ENCODE results near the gene MET.
A peak's percentile ranks its signal among the peaks of the same experiment; 100 is the strongest.
"Not testable (repeated sequence)": the region's sequence is repeated elsewhere in the genome, so short reads cannot be mapped to it uniquely, and the experiment has no call there.

The MET gene

DNA sequence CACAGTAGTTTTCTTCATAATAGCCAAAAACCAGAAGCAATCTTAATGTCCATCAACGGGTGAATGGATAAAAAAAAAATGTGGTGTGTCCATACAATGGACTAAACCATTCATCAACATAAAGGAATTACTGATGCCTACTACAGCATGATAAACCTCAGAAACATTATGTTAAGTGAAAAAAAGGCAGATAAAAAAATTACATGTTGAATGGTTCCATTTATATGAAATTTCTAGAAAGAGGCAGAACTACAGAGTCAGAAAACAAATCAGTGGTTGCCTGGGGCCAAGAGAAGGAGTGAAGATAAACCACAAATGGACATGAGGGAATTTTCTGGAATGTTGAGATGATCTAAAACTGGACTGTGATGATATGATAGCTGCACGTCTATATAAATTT, 115.9 kb downstream of the MET start:
- DNase-seq: no peak

DNA sequence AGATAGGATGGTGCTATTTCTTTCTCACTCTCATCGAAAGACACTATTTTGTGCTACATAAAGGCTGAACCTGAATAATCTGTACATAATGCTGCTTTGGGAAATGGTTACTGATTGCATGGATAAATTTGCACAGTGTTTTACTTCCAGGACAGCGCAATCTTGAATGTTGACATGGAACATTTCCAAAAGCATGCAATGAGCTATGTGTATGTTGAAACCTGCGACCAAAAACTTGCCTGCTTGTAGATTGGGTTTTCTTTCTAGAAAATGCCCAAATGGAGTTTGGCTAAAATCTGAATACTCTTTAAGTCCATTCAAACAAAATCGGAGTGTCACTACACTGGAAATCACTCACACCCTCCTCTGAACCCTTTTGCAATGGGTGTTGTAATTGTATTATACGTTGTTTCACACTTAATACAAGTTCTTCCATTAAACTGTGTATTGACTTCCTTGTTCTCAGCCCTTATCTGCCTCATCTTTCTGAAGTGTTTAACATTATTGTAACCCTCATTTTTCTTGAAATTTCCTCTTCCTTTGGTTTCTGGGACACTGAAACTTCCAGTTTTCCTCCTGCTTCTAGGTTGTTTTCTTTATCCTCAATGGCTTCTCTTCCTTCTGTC, 116.7 kb downstream of the MET start:
- no peak for DNase-seq

DNA sequence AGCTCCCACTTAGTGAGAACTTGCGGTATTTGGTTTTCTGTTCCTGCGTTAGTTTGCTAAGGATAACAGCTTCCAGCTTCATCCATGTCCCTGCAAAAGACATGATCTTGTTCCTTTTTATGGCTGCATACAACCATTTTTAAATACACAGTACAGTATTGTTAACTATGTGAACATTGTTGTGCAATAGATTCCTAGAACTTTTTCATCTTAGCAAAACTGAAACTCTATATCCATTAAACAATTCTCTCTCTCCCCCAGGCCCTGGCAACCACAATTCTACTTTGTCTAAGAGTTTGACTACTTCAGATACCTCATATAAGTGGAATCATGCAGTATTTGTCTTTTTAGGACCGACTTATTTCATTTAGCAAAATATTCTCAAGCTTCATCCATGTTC, 118.0 kb downstream of the MET start:
- no peak for DNase-seq

DNA sequence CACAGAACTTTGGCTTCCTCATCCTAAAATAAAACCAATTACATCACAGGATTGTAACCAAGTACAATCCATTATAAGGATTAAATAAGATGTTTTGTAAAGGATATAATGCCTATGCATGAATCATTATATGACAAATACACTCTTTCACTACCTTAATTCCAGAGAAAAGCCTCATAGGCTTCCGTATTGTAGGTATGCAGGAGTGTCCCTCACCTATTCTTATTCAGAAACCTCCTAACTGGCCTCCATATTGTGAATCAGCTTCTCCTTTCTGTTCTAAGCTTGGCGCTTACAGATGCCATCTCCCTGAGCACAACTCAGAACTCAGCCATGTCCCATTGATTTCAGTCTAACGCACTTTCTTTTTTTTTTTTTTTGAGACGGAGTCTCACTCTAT, 120.8 kb downstream of the MET start:
- DNase-seq: no peak

DNA sequence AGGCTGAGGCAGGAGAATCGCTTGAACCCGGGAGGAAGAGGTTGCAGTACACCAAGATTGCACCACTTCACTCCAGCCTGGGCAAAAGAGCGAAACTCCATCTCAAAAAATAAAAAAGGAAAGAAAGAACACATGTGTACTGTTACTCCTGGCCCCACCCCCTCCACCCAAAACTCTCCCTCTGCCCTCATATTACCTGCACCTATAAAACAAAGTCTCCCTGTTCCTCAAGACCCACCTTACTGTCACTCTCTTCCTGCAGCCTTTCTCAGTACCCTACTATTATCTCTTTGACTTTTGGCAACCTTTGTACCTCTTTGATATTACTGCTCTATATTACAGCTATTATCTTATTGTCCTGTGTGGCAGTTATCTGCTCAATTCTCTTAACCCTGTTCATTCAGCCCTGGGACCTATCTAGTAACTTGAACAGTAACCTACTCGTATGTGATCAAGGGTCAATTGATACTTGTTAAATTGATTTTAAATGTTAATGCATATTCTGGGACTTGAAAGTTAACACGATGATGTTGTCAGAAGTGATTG, 121.9 kb downstream of the MET start:
- DNase-seq: no peak

DNA sequence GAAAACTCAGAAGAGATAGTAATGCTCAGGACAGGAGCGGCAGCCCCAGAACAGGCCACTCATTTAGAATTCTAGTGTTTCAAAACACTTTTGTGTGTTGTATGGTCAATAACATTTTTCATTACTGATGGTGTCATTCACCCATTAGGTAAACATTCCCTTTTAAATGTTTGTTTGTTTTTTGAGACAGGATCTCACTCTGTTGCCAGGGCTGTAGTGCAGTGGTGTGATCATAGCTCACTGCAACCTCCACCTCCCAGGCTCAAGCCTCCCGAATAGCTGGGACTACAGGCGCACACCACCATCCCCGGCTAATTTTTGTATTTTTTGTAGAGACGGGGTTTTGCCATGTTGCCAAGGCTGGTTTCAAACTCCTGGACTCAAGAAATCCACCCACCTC, 124.5 kb downstream of the MET start:
- no peak for DNase-seq

DNA sequence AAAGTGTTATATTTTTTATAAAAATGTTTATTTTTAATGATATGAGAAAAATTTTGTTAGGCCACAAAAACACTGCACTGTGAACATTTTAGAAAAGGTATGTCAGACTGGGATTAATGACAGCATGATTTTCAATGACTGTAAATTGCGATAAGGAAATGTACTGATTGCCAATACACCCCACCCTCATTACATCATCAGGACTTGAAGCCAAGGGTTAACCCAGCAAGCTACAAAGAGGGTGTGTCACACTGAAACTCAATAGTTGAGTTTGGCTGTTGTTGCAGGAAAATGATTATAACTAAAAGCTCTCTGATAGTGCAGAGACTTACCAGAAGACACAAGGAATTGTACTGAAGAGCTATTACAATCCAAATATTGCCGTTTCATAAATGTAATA, 125.6 kb downstream of the MET start:
- DNase-seq: no peak

DNA sequence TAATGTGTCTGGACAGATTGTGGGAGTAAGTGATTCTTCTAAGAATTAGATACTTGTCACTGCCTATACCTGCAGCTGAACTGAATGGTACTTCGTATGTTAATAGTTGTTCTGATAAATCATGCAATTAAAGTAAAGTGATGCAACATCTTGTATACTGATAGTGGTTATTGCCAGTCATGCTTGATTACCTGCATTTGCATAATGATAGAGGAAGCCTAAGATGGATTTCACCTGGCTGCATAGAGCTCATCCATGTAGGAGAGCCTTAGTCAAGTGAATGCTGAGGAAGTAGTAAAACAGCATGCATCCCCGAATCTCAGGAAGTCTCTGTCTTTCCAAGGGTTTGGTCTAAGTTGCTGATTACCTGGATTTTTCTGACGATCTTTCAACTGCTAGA, 126.2 kb downstream of the MET start:
- DNase-seq: no peak

DNA sequence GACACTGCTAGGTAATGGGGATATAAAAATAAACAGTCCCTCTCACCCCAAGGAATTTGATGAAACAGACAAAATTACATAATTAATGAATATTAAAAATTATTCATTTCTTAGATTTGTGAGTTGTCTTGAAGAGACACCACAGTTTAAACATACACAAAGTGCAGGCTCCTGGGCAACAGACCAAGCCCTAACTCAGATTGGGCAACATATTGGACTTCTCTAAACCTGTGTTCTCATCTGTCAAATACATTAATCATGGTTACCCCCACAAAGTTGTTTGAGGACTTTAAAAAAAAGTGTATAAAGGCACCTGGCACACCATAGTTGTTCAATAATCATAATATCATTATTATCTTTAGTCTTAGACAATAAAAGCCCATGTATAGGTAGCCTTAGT, 127.9 kb downstream of the MET start:
- no peak for DNase-seq

DNA sequence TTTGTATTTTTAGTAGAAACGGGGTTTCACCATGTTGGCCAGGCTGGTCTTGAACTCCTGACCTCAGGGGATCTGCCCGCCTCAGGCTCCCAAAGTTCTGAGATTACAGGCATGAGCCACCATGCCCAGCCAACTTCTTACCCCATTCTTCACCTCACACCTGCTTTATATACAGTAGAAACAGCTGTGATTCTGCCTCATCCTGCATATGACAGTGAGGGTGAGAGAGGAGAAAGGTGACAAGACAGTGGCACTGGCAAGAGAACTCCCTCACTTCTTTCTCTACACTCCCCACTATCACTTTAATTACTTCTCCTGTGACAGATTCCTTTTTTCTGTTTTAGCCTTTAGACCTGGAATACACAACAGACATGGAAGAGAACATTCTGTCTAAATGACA, 128.6 kb downstream of the MET start:
- DNase-seq: no peak

DNA sequence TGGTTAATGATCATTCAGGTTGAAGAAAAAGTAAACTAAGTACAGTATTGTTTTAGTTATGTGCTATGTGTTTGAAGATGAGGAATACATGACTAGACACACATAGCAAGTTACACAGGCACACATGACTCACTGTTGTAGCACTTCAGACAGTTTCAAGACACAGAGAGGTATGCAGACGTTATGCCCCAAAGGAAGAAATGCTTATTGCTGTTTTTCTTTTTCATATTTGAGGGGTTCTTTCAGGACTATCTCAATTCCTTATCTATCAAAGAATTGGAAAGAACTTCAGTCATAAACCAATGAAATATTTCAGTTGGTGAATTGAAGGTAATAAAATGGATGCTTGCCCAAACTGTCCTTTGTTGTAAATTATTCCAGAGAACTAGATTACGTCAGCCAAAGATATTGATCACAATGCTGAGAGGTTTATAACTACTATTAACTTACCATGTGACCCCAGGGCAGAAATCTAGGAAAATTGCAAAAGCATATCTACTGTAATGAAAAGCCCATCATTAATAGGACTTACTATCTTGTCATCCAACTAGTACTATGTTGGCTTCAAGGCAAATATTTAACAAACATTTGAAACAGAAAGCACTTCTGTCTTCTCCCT, 129.2 kb downstream of the MET start:
- DNase-seq: no peak

DNA sequence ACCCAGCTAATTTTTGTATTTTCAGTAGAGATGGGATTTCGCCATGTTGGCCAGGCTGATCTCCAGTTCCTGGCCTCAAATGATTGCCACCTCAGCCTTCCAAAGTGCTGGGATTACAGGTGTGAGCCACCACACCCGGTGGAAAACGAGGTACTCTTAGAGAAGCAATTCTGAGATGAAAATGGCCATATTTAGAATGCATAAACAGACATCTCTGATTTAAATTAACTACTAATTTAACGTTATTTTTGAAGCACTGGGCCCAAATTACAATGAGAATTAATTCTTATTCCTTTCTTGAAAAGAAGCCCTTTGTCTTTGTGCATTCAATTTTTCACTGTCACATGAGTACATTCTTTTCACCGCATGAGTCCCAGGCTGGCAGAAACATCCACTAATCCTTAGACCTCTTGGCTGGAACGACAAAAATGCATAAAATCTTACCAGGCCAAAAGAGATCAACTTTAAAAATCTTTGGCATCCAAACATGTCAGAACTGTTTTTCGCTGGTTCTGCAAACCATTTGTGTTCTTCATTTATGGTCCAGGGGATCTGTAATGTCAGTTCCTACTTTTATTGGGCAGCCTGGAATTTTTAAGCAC, 130.2 kb downstream of the MET start:
- no peak for DNase-seq

DNA sequence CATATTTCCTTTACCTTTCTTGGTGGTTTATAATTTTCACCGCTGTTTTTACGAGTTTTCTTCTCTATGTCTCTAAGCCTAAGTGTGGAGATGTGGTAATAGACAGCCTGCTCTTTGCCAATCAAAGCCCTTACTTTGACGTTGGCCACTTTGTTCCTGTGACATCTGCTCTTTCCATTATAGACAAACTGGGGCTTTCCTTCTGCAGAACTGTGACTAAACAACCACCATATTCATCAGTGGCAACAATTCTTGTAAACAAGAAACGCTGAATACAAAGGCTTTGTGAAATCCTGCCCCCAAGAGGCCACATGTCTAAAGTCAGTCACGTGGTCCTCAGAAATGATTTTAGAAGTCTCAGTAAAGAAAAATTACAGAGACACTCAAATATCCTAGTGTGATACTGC, 130.8 kb downstream of the MET start:
- DNase-seq: peak; percentile 45

DNA sequence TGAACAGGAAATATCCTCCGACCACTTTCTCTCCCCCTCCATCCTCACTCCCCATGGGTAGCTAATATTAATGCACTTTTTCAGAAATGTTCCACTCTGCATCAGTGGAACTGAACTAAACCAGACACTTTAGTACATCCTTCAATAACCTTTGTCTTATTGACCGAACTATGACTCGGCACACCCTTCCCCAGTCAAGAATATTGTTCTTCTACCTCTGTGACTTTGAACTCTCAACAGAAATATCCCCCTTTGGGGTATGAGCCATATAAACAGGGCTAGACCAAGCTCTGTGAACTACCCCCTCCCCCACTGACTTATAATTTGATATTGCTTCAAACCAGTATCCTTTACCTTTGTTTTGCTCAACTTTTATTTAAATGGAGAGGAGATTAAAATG, 132.5 kb downstream of the MET start:
- no peak for DNase-seq

DNA sequence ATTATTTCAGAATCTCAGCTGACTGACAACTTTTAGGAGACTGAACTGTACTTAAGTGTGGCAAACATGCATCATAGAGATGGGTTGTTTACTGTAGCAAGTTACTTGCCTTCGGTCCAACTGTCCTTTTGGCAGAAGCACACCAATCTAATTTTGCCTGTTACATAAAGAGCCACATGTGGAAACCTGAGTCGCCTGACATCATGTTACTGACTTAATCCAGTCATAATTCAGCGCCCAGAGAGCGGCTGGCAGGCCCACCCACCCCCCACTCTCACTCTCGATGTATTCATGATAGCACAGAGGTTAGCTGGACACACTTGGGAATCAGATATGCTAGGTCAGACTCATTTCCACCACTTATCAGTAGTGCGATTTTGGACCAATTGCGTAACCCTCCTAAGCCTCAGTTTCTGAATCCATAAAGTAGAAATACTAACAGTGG, 133.1 kb downstream of the MET start:
- DNase-seq: peak; percentile 17

DNA sequence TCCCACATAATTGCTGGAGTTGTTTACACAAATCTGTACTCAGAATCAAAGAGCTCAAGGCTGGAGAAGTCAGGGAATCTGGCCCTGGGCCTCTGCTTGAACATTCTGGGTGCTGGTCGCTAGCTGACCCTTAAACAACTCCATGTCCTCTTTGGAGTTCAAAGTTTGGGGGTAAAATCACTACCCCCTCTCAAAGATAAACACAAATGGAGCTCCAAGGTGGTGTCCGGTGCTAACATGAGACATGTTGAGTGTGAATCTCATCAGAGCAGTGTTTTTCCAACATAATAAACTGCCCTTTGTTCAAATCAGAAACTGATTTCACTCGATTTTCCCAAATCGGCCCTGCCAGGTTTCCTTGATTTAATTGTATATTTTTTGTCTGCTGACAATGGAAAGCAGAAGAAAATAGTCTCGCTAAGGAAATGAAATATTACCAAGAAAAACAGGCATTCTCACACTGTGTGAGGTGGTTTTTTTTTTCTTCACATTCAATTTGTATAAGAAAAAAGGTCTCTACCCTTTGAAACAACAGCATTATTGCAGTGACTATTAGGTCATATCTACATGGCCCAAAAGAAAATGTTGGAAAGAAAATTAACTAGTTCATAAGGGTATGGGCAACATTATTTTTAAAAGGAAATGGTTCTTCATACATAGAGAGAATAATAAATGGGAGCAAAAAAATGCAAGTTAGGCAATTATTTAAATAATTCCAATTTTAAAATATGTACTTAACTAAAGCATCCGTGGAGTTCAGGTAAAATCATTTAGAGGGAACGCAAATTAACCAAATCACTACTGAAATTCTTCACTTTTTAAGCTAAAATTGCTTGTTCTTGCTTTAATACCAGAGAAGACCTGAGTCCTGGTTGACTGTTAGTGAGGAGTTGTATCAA, 134.3 kb downstream of the MET start:
- no peak for DNase-seq

DNA sequence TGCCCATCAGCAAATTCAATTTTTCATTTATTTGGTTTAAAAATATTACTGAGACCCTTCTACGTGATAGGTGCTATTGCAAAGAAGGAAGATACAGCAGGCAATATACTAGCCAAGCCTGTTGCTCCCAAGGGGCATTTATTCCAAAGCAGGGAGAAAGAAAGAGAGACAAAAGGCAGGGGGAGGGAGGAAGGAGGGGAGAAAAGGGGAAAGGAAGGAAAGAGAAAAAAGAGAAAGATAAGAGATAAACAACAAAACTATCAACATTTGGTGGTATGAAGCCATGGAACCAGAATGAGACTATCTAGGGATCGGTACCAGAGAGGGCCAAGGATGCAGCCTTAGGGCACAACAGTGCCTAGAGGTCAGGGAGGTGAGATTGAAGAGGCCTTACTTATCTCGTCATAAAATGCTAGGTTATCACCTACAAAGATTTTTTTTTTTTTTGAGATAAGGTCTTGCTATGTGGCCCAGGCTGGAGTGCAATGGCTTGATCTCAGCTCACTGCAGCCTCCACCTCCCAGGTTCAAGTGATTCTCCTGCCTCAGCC, 135.1 kb downstream of the MET start:
- DNase-seq: no peak

DNA sequence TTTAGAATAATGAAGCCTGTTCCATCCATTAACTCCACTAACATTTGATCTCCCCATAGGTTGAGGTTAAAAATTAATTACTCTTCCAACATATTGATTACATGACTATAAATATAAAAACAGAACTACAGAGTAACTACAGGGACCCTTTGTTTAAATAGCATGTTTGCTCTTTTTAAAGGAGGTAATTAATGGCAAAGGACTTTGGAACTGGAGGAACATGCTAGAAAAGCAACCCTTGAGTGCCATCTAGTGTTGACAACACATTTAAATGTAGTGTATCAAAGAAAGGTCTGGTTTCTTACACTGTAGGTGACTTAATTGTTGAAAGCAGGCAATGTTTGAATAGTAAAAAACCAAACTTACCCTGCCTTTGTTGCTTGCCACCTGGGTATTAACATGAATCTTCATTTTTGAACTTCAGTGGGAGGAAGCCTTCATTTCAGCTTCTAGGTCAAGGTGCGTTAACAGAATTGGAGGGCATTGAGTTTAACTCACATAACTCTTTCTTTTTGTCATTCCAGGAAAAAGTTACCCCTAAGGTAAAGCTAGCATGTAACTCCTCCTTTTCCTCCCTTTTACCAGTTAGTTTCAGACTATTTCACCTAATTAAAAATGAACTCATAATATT, 137.8 kb downstream of the MET start:
- DNase-seq: peak; percentile 22

DNA sequence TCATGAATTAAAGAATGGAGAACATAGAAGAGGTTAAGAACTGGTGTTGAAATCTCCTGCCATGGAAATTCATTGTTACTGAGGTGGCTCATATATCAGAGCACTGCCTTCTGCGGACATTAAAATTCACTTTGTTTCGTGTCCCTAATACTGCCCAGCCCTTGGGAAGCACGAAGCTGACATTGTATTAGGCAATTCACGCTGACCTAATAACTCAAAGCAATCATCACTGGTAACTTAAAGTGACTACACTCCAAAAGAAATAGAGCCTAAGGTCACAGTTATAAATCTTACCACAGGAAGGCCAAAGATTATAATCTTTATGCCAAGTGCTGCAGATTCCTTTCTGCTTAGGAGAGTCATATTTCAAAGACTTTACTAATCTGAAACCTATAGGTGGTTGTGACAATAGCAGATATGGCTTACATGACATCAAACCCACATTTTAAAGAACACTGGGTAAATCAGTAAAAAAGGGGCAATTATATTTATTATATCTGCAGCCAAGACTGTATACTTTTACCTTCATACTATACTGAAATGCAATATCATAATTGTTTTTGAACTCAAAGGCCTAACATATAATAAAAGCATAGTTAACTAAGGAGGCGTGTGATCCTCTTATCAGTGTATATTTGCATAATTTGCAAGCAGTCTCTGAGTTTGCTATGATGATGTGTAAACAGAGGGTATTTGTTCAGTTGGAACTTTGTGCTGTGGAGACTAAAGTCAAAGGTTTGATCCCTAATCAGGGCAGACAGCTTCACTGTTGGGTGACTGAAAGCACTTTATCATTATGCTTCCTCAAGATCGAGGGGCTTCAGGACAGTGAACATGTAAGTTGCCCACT, 138.5 kb downstream of the MET start:
- no peak for DNase-seq

DNA sequence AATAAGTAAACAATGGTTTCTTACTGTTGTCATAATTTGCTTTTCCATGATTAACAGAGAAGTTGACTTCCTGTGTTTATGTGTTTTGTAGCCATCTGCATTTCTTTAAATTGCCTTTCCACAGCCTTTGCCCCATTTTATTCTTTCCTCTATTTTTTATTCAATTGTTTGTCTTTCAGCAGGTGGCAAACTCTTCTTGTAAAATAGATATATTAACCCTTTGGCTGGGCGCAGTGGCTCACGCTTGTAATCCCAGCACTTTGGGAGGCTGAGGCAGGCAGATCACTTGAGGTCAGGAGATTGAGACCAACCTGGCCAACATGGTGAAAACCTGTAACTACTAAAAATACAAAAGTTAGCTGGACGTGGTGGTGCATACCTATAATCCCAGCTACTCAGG, 139.8 kb downstream of the MET start:
- no peak for DNase-seq

DNA sequence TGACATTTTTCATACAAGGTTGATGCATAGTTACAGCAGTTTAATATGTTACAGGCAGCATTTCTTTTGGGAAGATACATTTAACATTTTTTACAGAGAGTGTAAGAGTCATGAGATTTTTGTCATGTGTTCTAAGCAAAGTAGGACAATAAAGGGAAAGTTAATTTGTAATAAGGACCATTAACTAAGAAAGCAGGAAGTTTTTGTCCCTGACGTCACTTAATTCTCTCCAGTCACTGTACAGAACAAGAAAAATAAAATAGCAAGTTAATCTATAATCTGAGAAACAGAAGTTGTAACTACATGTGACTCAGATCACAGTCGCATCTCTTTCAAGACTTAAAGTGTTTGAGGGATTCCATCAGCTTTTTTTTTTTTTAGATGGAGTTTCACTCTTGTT, 140.9 kb downstream of the MET start:
- DNase-seq: no peak

DNA sequence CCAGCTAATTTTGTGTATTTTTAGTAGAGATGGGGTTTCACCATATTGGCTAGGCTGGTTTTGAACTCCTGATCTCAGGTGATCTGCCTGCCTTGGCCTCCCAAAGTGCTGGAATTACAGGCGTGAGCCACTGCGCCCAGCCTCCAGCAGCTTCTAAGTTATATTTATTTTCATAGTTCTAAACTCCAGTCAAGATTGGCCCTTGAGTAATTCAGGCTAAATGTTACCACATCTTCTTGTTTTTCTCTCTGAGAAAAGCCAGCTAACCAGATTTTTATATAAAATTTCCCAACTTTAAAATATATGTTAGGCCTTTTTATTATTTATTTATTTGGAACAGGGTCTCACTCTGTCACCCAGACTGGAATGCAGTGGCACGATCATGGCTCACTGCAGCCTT, 141.4 kb downstream of the MET start:
- not testable (repeated sequence) for DNase-seq

All from MV-4-11 (cell line).